ENCODE measurements around the gene SLC35F3.

The SLC35F3 gene

GRCh38 chr1:234320549-234320948 is 416.1 kb downstream of the SLC35F3 start:
- H3K4me3 ChIP-seq (replicated peaks; ENCODE audit: low read depth, low read length), result no peak overlapping the region
- TF ChIP-seq, protein P1, sequence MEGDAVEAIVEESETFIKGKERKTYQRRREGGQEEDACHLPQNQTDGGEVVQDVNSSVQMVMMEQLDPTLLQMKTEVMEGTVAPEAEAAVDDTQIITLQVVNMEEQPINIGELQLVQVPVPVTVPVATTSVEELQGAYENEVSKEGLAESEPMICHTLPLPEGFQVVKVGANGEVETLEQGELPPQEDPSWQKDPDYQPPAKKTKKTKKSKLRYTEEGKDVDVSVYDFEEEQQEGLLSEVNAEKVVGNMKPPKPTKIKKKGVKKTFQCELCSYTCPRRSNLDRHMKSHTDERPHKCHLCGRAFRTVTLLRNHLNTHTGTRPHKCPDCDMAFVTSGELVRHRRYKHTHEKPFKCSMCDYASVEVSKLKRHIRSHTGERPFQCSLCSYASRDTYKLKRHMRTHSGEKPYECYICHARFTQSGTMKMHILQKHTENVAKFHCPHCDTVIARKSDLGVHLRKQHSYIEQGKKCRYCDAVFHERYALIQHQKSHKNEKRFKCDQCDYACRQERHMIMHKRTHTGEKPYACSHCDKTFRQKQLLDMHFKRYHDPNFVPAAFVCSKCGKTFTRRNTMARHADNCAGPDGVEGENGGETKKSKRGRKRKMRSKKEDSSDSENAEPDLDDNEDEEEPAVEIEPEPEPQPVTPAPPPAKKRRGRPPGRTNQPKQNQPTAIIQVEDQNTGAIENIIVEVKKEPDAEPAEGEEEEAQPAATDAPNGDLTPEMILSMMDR (IDR thresholded peaks at IDR 0.05; ENCODE audit: low read depth, low read length, missing control alignments), result no peak
- no peak for DNase-seq (ENCODE audit: extremely low read depth, low read depth)

DNA sequence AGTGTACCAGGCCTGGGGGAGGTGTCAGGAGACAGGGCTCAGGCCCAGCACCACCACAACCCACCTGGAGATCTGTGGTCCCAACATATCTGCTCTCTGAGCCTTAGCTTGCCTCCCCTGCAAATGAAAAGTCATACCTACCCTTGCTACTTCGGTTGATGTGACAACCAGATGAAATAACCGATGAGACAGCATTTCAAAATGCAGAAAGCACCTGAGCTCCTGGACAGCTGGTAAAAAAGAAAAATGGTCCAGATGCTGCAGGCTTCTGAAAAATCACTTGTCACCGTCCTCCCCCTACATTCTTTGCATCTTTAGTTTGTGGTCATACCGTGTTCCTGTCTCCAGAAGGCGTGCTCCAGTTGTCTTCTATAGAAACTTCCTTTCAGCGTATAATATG is 416.8 kb downstream of the SLC35F3 start:
- no peak overlapping the region for H3K4me3 ChIP-seq (replicated peaks; ENCODE audit: low read depth, low read length)
- TF ChIP-seq, protein P1 (IDR thresholded peaks at IDR 0.05; ENCODE audit: low read depth, low read length, missing control alignments), result no peak
- DNase-seq (ENCODE audit: extremely low read depth, low read depth), result no peak

DNA sequence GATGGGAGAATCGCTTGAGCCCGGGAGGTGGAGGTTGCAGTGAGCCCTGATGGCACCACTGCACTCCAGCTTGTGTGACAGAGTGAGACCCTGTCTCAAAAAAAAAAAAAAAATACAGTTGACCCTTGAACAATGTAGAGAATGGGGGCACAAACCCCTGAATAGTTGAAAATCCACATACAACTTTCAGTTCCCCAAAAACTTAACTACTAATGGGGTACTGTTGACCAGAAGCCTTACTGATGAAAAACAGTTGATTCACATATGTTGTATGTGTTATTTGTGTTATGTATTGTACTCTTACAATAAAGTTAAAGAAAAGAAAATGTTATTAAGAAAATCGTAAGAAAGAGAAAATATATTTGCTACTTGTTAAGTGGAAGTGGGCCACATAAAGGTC is 417.6 kb downstream of the SLC35F3 start:
- DNase-seq (ENCODE audit: extremely low read depth, low read depth), result no peak
- TF ChIP-seq, protein P1 (IDR thresholded peaks at IDR 0.05; ENCODE audit: low read depth, low read length, missing control alignments), result no peak
- no peak overlapping the region for H3K4me3 ChIP-seq (replicated peaks; ENCODE audit: low read depth, low read length)

GRCh38 chr1:234322979-234323378 is 418.5 kb downstream of the SLC35F3 start:
- H3K4me3 ChIP-seq (replicated peaks; ENCODE audit: low read depth, low read length), result no peak overlapping the region
- DNase-seq (ENCODE audit: extremely low read depth, low read depth), result no peak
- TF ChIP-seq, protein P1 (IDR thresholded peaks at IDR 0.05; ENCODE audit: low read depth, low read length, missing control alignments), result peak; percentile 45

- DNase-seq (ENCODE audit: extremely low read depth, low read depth), result no peak
These were observed 420.3 kb downstream of the SLC35F3 start for GRCh38 chr1:234324821-234325220.

DNA sequence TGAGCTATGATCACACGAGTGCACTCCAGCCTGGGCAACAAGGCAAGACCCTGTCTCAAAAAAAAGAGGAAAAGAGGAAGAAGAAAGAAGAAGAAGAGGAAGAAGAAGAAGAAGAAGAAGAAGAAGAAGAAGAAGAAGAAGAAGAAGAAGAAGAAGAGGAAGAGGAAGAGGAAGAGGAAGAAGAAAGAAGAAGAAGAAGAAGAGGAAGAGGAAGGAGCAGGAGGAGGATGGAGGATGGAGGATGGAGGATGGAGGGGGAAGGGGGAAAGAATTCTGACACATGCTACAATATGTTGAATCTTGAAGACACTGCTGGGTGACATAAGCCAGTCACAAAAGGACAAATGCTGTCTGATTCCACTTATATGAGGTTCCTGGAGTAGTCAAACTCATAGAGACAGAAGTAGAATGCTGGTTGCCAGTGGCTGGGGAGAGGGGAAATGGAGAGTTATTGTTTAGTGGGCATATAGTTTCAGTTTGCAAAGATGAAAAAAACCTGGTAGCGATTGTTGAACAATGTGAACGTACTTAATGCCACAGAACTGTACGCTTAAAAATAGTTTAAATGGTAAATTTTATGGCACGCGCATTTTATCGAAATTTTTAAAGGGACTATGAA is 421.5 kb downstream of the SLC35F3 start:
- H3K4me3 ChIP-seq (replicated peaks; ENCODE audit: low read depth, low read length), result peak overlapping the region; percentile 36
- TF ChIP-seq, protein P1 (IDR thresholded peaks at IDR 0.05; ENCODE audit: low read depth, low read length, missing control alignments), result no peak

More at GRCh38 chr1:234324821-234325220, 420.3 kb downstream of the SLC35F3 start:
- no peak overlapping the region for H3K4me3 ChIP-seq (replicated peaks; ENCODE audit: low read depth, low read length)
- TF ChIP-seq, protein P1 (IDR thresholded peaks at IDR 0.05; ENCODE audit: low read depth, low read length, missing control alignments), result no peak

More for the DNA sequence above, 421.5 kb downstream of the SLC35F3 start:
- no peak for DNase-seq (ENCODE audit: extremely low read depth, low read depth)

Data from HFF-Myc (cell line).